ENCODE data around the gene FRZB.
"Not testable (repeated sequence)": the region's sequence is repeated elsewhere in the genome, so short reads cannot be mapped to it uniquely, and the experiment has no call there.

Gene FRZB

DNA sequence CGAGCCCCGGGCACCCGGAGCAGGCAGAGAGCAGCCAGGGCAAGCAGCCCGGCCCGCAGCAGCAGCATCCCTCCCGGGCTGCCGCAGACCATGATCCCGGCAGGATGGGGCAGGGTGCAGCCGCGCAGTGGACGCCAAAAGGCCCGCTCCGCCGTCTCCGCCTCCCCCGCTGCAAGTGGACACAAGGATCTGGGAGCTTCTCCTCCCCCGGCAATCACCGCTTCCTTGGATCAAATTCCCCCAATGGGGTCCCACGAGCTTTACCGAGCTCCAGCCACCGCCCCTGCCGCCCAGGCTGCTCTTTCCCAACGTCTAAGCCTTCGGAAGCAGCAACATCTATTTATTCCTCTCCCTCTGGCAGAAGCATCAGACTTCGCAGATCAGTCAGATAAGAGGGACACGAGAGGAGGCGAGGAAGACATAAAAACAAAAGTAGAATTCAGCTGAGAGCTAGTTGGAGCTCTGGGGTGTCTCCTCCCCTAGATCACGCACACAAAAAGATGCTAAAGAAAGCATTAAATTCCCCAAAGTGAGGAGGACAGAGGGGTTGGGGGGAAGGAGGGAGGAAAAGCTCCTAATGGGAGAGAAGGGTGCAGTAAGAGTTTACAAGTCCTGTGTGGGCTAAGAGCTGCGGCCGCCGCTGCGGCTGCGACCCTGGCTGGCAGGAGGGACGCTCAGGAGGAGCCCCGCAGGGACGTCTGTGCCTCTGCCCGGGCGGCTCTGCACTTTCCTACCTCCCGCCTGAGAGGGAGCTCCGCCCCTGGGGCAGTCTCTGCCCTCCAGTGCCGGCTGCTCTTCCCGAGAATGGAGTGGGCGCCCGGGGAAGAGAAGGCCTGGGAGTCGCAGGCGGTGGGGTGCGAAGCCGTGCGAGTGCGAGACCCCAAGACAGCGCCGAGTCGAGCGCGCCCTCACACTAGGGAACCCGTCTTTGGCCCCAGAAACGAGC, at the start of gene FRZB:
TSS of gene FRZB (minus strand) at position 177 of the 946 bp plus-strand sequence. CDS start at position 92, 85 bp downstream.
- DNase-seq (ENCODE audit: low read depth): no peak

DNA sequence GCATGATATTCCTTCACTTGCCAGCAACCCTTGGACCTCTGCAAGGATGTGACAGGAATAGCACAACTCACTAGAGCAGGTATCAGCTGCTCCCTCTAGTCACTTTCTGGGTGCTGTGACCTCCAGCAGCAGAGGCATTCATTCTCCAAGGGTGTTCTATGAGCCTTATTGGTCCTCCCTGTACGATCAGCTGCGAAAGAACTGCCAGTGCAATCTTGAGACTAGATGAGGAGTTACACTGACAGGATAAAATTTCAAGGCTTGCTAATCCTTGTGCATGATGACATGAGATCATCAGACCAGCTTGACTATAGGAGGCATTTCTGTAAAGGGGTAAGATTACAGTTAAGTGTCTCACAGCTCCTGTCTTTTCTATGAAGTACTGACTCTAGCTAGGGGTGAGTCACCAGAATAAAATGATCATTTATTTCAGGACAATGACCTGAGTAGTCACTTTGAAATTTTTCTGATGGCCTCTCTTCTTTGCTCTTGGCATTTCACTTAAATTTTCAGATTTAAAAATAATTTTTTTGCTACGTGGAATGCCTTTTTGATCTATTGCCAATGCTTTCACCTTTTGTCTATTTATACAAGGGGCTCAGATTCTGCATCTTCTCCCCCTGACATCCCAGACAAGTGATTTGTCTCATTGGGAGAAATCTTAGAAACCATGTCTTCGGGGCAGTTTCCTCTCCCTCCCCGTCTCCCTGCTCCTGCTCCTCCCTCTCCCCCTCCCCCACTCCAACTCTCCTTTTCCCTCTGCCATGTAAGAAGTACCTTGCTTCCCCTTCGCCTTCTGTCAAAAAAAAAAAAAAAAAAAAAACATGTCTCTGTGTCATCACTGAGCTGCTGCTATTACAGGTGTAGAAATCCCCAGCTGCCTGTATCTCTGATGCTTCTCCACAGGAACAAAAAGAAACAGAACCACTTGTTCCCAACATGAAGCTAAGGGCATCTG, 49.2 kb upstream of the FRZB start:
- no peak for DNase-seq (ENCODE audit: low read depth)

DNA sequence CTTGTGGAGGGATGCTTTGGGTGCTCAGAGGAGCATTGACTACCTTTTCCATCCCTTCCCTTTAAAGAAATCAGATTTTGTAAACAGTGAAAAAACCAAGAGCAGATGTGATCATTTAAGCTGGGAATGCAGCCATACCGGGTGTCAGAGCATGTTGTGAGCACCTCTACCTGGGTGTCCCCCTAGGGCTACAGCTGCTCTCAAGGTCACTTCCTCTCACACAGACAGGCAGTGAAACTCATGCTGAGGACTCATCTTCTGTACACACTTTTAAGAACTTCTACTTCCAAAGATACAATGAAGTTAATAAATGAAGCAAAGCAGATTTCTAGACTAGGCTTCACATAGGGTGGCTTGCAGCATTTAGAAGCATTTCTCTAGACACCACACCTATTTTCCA, 48.4 kb upstream of the FRZB start:
- DNase-seq (ENCODE audit: low read depth): no peak

- DNase-seq (ENCODE audit: low read depth): no peak
Observed at GRCh38 chr2:182913064-182913463, 46.6 kb upstream of the FRZB start.

DNA sequence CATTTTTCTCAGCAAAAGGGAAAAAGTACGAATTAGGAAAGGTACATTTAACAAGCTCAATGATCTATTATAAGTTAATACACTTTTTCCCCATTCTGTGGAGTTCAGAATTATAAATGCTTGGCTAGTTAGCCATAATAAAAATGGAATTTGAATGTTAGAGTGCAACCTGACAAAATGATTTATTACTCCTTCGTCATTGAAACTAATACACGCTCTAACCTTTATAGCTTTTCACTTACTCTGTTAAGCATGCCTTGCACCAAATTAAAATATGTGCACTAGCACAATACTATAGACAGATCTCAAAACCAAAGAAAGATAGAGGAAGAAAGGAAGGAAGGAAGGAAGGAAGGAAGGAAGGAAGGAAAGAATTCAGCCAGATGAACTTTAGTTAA, 46.1 kb upstream of the FRZB start:
- DNase-seq (ENCODE audit: low read depth): no peak

DNA sequence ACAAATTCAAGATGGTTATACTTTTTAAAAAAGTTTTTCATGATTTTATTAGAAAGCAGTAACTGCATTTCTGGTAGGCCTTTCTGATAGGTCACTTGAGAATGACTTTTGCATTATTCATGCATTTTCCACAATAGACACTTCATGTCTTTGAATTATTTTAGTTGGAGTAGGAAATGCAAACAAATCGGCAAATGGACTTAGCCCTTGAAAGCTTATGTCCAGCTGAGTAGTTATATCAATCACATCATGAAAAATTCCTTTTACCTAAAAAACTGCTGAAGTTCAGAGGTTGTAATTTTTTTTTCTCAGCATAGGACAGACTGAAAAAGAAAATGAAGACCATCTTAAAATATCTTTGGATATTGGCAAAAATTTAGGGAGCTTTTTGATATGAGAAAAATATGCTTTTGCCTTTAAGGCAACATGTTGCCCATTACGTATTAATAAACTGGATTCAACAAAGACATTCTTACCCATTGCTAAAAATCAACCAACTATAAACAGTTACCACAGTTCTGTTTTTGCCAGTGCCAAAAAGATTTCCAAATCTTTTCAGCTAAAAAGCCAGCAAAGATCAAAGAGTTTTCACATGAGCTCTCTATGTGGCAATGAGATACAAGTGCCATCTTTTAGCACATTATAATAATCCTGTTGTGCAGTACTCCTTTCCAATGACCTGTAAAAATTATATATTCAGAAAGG, 45.5 kb upstream of the FRZB start:
- no peak for DNase-seq (ENCODE audit: low read depth)

GRCh38 chr2:182910965-182911364, 44.5 kb upstream of the FRZB start:
- DNase-seq (ENCODE audit: low read depth): no peak

DNA sequence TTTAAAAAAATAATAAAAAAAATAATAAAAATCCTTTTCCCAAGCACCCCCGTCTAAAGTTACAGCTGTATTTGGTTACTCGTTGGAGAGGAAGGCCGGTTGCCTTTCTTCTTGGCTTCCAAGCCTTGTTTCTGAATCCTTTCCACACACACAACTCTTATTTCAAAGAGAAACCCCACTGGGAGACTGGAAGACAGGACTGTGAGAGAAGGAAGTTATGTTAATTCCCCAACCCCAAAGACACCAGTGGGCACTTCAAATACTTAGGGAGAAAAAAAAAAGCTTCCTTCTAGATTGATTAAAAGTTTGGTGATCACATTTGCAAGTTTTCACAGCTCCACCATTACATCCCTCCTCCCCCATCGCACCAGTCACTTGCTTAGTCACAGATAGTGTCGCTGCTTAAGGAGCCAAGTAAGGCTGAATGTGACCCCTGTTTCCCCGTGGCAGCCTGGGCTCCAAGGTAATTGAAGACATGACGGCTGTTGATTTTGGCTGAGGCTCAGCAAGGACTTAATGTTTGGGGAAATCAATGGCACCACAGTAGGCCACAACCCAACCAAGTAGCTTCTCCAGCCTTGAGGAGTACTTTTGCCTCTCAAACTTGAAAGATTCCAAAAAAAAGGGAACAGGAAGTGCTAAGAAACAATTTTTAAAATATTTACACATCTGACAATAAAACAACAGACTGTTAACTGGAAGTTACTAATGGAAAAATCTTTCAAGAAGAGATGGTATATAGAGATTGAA, 40.8 kb upstream of the FRZB start:
- DNase-seq (ENCODE audit: low read depth): no peak

GRCh38 chr2:182906454-182906853, 40.0 kb upstream of the FRZB start:
- no peak for DNase-seq (ENCODE audit: low read depth)

- DNase-seq (ENCODE audit: low read depth): no peak
Observed at GRCh38 chr2:182904844-182905243, 38.4 kb upstream of the FRZB start.

DNA sequence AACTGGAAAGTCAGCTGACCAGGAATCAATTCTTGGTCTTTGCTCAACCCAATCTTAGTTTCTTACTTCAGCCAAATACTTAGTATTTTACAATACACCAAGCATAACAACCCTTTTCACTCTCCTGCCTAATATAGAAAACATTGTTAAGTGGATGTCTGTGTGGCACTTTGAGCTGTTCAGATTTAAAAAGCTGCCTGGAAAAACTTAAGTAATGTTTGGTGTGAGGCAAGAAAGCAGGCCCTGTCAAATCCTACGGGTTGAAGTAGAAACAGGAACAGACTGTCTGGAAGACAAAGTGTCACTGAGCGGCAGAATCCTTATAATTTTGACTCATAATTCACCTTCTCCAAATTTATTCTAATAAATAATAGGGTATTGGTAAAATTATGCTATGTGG, 37.1 kb upstream of the FRZB start:
- no peak for DNase-seq (ENCODE audit: low read depth)

DNA sequence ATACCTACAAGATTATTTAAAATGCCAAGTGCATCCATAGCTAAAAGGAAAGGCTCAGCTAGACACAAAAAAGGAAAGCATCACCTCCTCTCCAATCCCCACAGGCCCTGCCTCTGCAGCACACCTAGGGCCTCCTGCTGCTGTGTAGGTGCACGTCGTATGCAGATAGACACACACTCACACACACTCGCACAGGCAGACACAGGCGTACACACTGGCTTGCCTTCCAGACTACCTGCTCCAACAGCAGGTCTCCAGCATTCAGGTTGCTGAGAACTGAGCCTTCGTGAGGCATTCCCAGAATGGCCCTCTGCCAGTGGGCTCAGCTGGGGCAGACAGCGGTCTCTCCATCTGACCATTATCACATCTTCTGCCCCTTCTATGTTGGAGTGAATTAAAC, 35.3 kb upstream of the FRZB start:
- DNase-seq (ENCODE audit: low read depth): no peak

DNA sequence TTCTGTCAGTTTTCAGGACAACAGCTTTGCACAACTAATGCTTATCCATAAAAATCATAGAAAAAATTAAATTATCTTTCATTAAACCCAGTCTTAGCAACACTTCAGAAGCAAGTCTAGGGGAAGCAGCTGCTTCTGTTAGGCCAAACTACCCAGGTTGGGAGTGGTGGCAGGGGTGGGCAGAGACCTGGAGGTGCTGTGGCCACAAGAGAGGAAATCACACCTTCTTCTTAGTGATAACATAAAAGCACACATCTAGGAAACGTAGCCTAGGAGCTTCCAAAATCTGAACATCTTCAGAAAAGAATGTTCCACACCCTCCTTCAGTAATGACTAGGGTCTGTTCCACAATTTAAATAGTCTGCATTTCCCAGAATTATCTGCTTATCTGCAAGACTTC, 32.3 kb upstream of the FRZB start:
- no peak for DNase-seq (ENCODE audit: low read depth)

DNA sequence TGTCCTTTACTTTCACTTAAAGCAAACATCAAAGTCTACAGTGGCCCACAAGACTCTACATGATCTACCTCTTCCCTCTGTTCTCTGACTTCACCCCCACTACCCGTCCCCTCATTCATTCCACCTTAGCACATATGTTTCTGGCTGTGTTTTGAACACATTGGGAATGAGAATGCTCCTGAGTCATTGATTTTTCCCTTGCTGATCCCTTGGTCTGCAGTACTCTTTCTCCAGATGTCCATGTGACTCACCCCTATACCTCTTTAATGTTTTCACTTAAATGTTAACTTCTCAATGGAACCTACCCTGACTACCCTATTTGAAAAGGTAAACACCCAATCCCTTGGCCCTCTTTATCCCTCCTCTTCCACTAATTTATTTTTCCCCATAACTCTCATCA, 30.7 kb upstream of the FRZB start:
- no peak for DNase-seq (ENCODE audit: low read depth)

- no peak for DNase-seq (ENCODE audit: low read depth)
Observed at GRCh38 chr2:182895798-182896197, 29.4 kb upstream of the FRZB start.

- DNase-seq (ENCODE audit: low read depth): no peak
Observed at GRCh38 chr2:182895169-182895568, 28.7 kb upstream of the FRZB start.

DNA sequence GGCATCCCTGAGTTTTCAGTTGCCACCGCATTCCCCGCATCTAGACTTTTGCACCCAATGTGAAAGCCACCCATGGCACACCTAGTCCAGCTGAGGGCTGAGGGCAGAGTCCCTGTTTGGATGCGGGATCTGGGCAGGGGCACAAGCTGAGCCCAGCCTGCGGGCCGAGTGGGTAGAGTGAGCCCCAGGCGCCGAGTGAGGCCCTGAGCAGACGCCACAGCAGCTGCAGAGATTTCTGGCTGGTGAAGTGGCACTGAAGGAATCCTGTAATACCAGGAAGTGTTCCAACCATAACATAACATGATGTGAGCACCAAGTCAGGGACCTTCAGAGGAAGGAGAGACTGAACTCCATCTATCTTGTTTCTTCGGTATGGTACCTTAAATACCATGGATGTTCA, 27.7 kb upstream of the FRZB start:
- no peak for DNase-seq (ENCODE audit: low read depth)

DNA sequence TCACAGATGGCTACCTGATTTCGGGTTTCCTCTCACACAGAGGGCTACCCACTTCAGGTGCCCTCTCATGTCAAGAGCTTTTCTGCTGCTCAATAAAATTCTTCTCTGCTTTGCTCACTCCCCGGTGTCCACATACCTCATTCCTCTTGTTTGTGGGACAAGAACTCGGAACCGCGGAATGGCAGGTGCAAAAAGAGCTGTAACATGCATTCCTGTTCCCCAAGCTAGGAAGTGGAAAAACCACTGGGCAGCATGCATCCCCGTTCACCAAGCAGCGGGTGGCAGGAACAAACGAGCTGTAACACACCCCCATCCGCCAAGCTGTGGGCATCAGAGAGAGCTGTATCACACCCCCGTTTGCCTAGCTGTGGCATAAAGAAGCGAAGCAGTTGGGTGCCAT, 27.2 kb upstream of the FRZB start:
- DNase-seq (ENCODE audit: low read depth): no peak

- not testable (repeated sequence) for DNase-seq (ENCODE audit: low read depth)
Observed at GRCh38 chr2:182893035-182893434, 26.6 kb upstream of the FRZB start.

DNA sequence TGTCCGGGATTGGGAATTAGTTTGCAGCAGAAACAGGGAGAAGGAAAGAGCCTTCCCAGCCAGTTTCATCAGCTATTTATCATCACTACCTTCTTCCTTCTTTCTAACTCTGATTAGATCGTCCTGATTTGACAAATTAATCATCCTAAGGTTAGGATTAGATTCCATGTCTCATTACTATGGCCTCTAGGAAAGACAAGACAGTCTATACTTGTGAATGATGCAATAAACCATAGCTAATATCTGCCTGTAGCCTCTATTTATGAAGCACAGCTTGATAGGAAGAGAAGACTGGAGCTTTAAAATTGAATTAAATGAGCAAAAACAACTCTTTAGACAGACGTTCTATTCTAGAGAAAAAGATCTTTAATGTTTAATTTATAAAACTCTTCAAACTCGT, 25.2 kb upstream of the FRZB start:
- no peak for DNase-seq (ENCODE audit: low read depth)

- no peak for DNase-seq (ENCODE audit: low read depth)
Observed at GRCh38 chr2:182890773-182891378, 24.4 kb upstream of the FRZB start.

Measured in stimulated activated CD8-positive, alpha-beta memory T cell treated with anti-CD3 and anti-CD28 coated beads, Interleukin-12 subunit alpha, Interleukin-12 subunit beta, amount 100 ng/mL, for 1 hour (primary cell).